Measurements from ENCODE around the gene MRTFB. TPM values are rescaled to one million over a fixed set of nuclear protein-coding genes. Genes with fewer than 3 reads are reported as not detected.

Gene MRTFB
- total RNA-seq, 4 donors from 2014 or later, result 17.1 to 77.8 (median 21.9) TPM

GRCh38 chr16:14074544-14074943, 3.4 kb downstream of the MRTFB start:
- DNase-seq, result no peak
- no peaks in the 10 kb centered on the region for H3K9me3 ChIP-seq
- intact Hi-C loops (cut with DNase I), result no loop called here
- H3K4me3 ChIP-seq, result no peak overlapping the region
- TF ChIP-seq POLR2A (IDR thresholded peaks at IDR 0.05) (no peak), CTCF (IDR thresholded peaks at IDR 0.05) (no peak)
- H3K27me3 ChIP-seq, result no peaks in the 10 kb centered on the region
- H3K36me3 ChIP-seq, result peaks cover 0 to 6% (median 0%) of the 10 kb centered on the region in 3 donors
- peaks cover 6 to 63% (median 38%) of the 10 kb centered on the region in 3 donors for H3K4me1 ChIP-seq
- no peak overlapping the region for H3K27ac ChIP-seq
- WGBS, 2 donors, result 47 to 49% methylated on average over 1 of the region's 1 CpG

GRCh38 chr16:14077918-14078317, 6.8 kb downstream of the MRTFB start:
- Histone ChIP-seq H3K27me3 (no peaks in the 10 kb centered on the region), H3K27ac (peak overlapping the region in 1 of 4 donors; percentile 14), H3K4me1 (peaks cover 0 to 36% (median 19%) of the 10 kb centered on the region in 3 donors), H3K36me3 (peaks cover 0 to 36% (median 0%) of the 10 kb centered on the region in 3 donors), H3K4me3 (no peak overlapping the region), H3K9me3 (no peaks in the 10 kb centered on the region)
- intact Hi-C loops (cut with DNase I), result no loop called here
- no peak for TF ChIP-seq CTCF (IDR thresholded peaks at IDR 0.05)
- TF ChIP-seq POLR2A (IDR thresholded peaks at IDR 0.05), result no peak
- no peak for DNase-seq
- 59 to 64% methylated on average over 2 of the region's 2 CpGs for WGBS, 2 donors

- TF ChIP-seq POLR2A (IDR thresholded peaks at IDR 0.05) (no peak), CTCF (IDR thresholded peaks at IDR 0.05) (no peak)
Observed at GRCh38 chr16:14086477-14086876, 15.4 kb downstream of the MRTFB start.

GRCh38 chr16:14087181-14087580, 16.1 kb downstream of the MRTFB start:
- intact Hi-C loops (cut with DNase I), result no loop called here
- WGBS, 2 donors, result 93 to 100% methylated on average over 1 of the region's 1 CpG
- no peaks in the 10 kb centered on the region for H3K27me3 ChIP-seq
- peak overlapping the region in 3 of 4 donors; percentile 9 to 71 (median 69) for H3K27ac ChIP-seq
- no peaks in the 10 kb centered on the region for H3K9me3 ChIP-seq
- no peak for DNase-seq
- H3K36me3 ChIP-seq, result peaks cover 0 to 22% (median 0%) of the 10 kb centered on the region in 3 donors
- H3K4me3 ChIP-seq, result no peak overlapping the region
- TF ChIP-seq POLR2A (IDR thresholded peaks at IDR 0.05) (no peak), CTCF (IDR thresholded peaks at IDR 0.05) (no peak)
- peaks cover 12 to 65% (median 41%) of the 10 kb centered on the region in 3 donors for H3K4me1 ChIP-seq

More at GRCh38 chr16:14086477-14086876, 15.4 kb downstream of the MRTFB start:
- Histone ChIP-seq H3K27ac (peak overlapping the region in 2 of 4 donors; percentile 9 to 71), H3K27me3 (no peaks in the 10 kb centered on the region), H3K4me1 (peaks cover 12 to 58% (median 38%) of the 10 kb centered on the region in 3 donors), H3K36me3 (peaks cover 0 to 29% (median 0%) of the 10 kb centered on the region in 3 donors), H3K4me3 (no peak overlapping the region), H3K9me3 (no peaks in the 10 kb centered on the region)
- 47 to 83% methylated on average over 1 of the region's 1 CpG for WGBS, 2 donors
- intact Hi-C loops (cut with DNase I), result no loop called here
- no peak for DNase-seq

- intact Hi-C loops (cut with DNase I), result no loop called here
- Histone ChIP-seq H3K9me3 (no peaks in the 10 kb centered on the region), H3K27me3 (no peaks in the 10 kb centered on the region), H3K4me3 (peak overlapping the region in 1 of 4 donors; percentile 42), H3K36me3 (peaks cover 0 to 17% (median 0%) of the 10 kb centered on the region in 3 donors), H3K27ac (peak overlapping the region in 3 of 4 donors; percentile 43 to 71 (median 69)), H3K4me1 (peaks cover 12 to 70% (median 41%) of the 10 kb centered on the region in 3 donors)
- no peak for DNase-seq
- WGBS, 2 donors, result 58 to 71% methylated on average over 3 of the region's 3 CpGs
- no peak for TF ChIP-seq POLR2A (IDR thresholded peaks at IDR 0.05)
- TF ChIP-seq CTCF (IDR thresholded peaks at IDR 0.05), result no peak
Observed at GRCh38 chr16:14087590-14088154, 16.6 kb downstream of the MRTFB start.
